ENCODE results near the gene PPIP5K2. TPM values are rescaled to one million over a fixed set of nuclear protein-coding genes. Genes with fewer than 3 reads are reported as not detected.
A peak's percentile ranks its signal among the peaks of the same experiment; 100 is the strongest.

The PPIP5K2 gene
- total RNA-seq, 6 experiments from 2014 or later, result 19.4 to 30.6 (median 26.3) TPM

GRCh38 chr5:103148213-103148612, 28.1 kb downstream of the PPIP5K2 start:
- peaks cover 0 to 5% (median 0%) of the 10 kb centered on the region in 4 donors for H3K36me3 ChIP-seq
- DNase-seq (no peak), ATAC-seq (no peak)
- 93% methylated on average over 1 of the region's 1 CpG for WGBS (ENCODE audit: insufficient coverage, low coverage, low lambda C conversion rate, missing lambda C conversion rate)
- intact Hi-C loops (cut with DNase I), result no loop called here
- H3K27me3 ChIP-seq, result no peaks in the 10 kb centered on the region
- no peak overlapping the region for H3K4me3 ChIP-seq
- H3K4me1 ChIP-seq, result no peaks in the 10 kb centered on the region
- no peak for TF ChIP-seq CTCF (IDR thresholded peaks at IDR 0.05)
- no peak for TF ChIP-seq POLR2A (IDR thresholded peaks at IDR 0.05)
- no peaks in the 10 kb centered on the region for H3K9me3 ChIP-seq
- H3K27ac ChIP-seq, result no peak overlapping the region

GRCh38 chr5:103151156-103151555, 31.1 kb downstream of the PPIP5K2 start:
- DNase-seq, result no peak
- 100% methylated on average over 1 of the region's 1 CpG for WGBS (ENCODE audit: insufficient coverage, low coverage, low lambda C conversion rate, missing lambda C conversion rate)
- intact Hi-C loops (cut with DNase I), result no loop called here
- Histone ChIP-seq H3K27ac (no peak overlapping the region), H3K9me3 (no peaks in the 10 kb centered on the region), H3K27me3 (no peaks in the 10 kb centered on the region), H3K4me3 (no peak overlapping the region), H3K4me1 (no peaks in the 10 kb centered on the region), H3K36me3 (peaks cover 0 to 18% (median 2%) of the 10 kb centered on the region in 4 donors)
- no peak for ATAC-seq
- TF ChIP-seq CTCF (IDR thresholded peaks at IDR 0.05), result no peak
- no peak for TF ChIP-seq POLR2A (IDR thresholded peaks at IDR 0.05)

- DNase-seq (no peak), ATAC-seq (peak in 1 of 4 donors; percentile 20)
- Histone ChIP-seq H3K4me1 (no peaks in the 10 kb centered on the region), H3K27me3 (no peaks in the 10 kb centered on the region), H3K36me3 (peaks cover 0 to 6% (median 0%) of the 10 kb centered on the region in 4 donors), H3K4me3 (no peak overlapping the region), H3K9me3 (no peaks in the 10 kb centered on the region), H3K27ac (no peak overlapping the region)
- TF ChIP-seq POLR2A (IDR thresholded peaks at IDR 0.05) (no peak), CTCF (IDR thresholded peaks at IDR 0.05) (no peak)
- intact Hi-C loops (cut with DNase I), result no loop called here
These were observed 46.6 kb downstream of the PPIP5K2 start for GRCh38 chr5:103166706-103167105.

- H3K4me3 ChIP-seq, result no peak overlapping the region
- peaks cover 0 to 5% (median 0%) of the 10 kb centered on the region in 4 donors for H3K36me3 ChIP-seq
- H3K27ac ChIP-seq, result no peak overlapping the region
- intact Hi-C loops (cut with DNase I), result no loop called here
- H3K4me1 ChIP-seq, result no peaks in the 10 kb centered on the region
- DNase-seq, result no peak
- no peaks in the 10 kb centered on the region for H3K27me3 ChIP-seq
- WGBS (ENCODE audit: insufficient coverage, low coverage, low lambda C conversion rate, missing lambda C conversion rate), result 100% methylated on average over 1 of the region's 1 CpG
- no peak for ATAC-seq
- no peaks in the 10 kb centered on the region for H3K9me3 ChIP-seq
- TF ChIP-seq POLR2A (IDR thresholded peaks at IDR 0.05) (no peak), CTCF (IDR thresholded peaks at IDR 0.05) (no peak)
These were observed 54.0 kb downstream of the PPIP5K2 start for GRCh38 chr5:103174147-103174546.

- Histone ChIP-seq H3K27me3 (no peaks in the 10 kb centered on the region), H3K4me3 (no peak overlapping the region), H3K4me1 (no peaks in the 10 kb centered on the region), H3K27ac (no peak overlapping the region), H3K9me3 (no peaks in the 10 kb centered on the region), H3K36me3 (peaks cover 0 to 24% (median 0%) of the 10 kb centered on the region in 4 donors)
- intact Hi-C loops (cut with DNase I), result no loop called here
- DNase-seq (no peak), ATAC-seq (no peak)
- 89% methylated on average over 4 of the region's 4 CpGs for WGBS (ENCODE audit: insufficient coverage, low coverage, low lambda C conversion rate, missing lambda C conversion rate)
- TF ChIP-seq CTCF (IDR thresholded peaks at IDR 0.05) (no peak), POLR2A (IDR thresholded peaks at IDR 0.05) (no peak)
These were observed 57.4 kb downstream of the PPIP5K2 start for GRCh38 chr5:103177543-103177942.

Data from right lobe of liver (tissue), 6 donors.